SU-DHL-6 (cell line): ENCODE measurements around the gene KANSL3.

Experiments used
- EZH2phosphoT487 ChIP-seq: fragments of 200-600 bp; sonication (generic), shearing (Covaris generic); conservative IDR thresholded peaks from 2 replicates; pipeline ENCODE4 v1.6.1; 2018; ENCODE audit warnings: mild to moderate bottlenecking, antibody characterized with exemption, low read length, moderate library complexity, mixed read lengths
- TF ChIP-seq, protein P1 (sequence below): fragments of 200-600 bp; sonication (generic); IDR thresholded peaks from one replicate; pipeline ENCODE4 v1.5.1; 2017; ENCODE audit warnings: antibody characterized with exemption, mild to moderate bottlenecking, low read length, moderate library complexity; ENCODE audit not compliant: insufficient read depth, poor library complexity, severe bottlenecking

DNA sequence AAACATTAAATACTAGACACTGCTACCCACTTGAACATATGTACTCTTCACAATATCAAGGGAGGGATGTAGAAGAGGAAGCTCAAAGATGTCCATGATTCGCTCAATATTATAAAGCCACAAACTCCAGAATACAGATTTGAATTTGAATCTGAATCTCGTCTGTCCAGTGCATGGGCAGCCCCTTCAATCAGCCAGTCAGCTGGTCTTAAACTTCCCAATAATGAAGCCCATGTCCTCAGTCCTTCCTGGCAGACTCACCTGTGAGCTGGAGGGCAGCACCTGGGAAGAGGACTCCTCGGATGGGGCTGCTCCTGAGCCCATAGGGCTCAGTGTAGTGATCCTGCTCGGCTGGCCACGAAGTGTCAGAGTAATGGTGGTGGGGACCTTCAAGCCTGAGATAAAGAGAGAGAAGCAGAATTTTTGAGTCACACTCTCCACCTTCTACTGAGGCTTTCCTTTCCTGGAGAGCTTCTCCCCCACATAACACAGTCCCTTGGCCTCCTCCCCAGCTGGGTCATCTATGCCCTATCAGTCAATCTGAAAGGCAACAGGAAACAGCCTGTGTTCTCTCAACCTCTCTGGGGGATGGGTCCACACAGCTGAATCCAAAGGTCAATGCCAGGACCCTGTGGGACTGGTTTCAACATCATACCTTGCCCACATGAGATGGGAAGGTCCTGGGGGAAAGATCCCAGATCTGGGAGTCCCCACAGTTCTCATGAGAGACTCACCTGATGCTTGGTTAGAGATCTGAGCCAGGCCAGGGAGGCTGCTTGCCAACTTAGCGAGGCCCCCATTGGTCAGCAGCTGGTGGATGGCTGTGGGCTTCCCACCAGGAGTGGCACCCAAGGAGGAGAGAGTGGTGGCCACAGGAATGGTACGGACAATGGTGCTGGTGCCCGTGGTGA is 36.5 kb downstream of the KANSL3 start:
- TF ChIP-seq, protein P1, sequence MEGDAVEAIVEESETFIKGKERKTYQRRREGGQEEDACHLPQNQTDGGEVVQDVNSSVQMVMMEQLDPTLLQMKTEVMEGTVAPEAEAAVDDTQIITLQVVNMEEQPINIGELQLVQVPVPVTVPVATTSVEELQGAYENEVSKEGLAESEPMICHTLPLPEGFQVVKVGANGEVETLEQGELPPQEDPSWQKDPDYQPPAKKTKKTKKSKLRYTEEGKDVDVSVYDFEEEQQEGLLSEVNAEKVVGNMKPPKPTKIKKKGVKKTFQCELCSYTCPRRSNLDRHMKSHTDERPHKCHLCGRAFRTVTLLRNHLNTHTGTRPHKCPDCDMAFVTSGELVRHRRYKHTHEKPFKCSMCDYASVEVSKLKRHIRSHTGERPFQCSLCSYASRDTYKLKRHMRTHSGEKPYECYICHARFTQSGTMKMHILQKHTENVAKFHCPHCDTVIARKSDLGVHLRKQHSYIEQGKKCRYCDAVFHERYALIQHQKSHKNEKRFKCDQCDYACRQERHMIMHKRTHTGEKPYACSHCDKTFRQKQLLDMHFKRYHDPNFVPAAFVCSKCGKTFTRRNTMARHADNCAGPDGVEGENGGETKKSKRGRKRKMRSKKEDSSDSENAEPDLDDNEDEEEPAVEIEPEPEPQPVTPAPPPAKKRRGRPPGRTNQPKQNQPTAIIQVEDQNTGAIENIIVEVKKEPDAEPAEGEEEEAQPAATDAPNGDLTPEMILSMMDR = no peak
- TF ChIP-seq EZH2phosphoT487 = no peak
